Measurements from ENCODE around the gene VWA8.

DNA sequence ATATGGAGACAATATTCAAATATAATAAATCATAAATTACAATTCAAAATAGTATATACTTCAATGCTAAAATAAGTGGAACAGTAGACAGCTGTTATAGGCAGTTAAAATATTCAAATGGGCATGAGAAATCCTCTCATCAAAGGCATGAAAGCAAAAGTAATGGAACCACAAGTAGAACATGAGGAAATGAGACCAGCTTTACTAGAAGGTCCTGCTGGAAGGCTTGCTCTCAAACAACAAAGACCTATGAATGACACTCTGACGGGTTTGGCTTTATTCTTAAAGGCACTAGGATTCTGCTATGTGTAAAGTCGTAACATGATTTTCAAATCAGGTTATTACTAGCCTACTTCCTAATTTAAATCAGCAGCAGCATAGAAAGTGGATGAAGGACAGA lies 148.1 kb downstream of the VWA8 start:
- TF ChIP-seq, protein P1, sequence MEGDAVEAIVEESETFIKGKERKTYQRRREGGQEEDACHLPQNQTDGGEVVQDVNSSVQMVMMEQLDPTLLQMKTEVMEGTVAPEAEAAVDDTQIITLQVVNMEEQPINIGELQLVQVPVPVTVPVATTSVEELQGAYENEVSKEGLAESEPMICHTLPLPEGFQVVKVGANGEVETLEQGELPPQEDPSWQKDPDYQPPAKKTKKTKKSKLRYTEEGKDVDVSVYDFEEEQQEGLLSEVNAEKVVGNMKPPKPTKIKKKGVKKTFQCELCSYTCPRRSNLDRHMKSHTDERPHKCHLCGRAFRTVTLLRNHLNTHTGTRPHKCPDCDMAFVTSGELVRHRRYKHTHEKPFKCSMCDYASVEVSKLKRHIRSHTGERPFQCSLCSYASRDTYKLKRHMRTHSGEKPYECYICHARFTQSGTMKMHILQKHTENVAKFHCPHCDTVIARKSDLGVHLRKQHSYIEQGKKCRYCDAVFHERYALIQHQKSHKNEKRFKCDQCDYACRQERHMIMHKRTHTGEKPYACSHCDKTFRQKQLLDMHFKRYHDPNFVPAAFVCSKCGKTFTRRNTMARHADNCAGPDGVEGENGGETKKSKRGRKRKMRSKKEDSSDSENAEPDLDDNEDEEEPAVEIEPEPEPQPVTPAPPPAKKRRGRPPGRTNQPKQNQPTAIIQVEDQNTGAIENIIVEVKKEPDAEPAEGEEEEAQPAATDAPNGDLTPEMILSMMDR (IDR thresholded peaks at IDR 0.05) = no peak
- no peak for TF ChIP-seq POLR2A (IDR thresholded peaks at IDR 0.05)

All from thyroid gland (tissue), 4 donors.